Non-pigmented ciliary epithelial cell (primary cell): ENCODE data around the gene GRM8.

Experiments
- DNase-seq: peaks from one replicate; pipeline ENCODE4 v3.0.0-alpha.2; 2010; ENCODE audit warnings: low read depth

Gene GRM8

GRCh38 chr7:127252778-127253280 lies at the start of gene GRM8:
GRM8 (minus strand) TSS chr7:127252941.
- no peak for DNase-seq

DNA sequence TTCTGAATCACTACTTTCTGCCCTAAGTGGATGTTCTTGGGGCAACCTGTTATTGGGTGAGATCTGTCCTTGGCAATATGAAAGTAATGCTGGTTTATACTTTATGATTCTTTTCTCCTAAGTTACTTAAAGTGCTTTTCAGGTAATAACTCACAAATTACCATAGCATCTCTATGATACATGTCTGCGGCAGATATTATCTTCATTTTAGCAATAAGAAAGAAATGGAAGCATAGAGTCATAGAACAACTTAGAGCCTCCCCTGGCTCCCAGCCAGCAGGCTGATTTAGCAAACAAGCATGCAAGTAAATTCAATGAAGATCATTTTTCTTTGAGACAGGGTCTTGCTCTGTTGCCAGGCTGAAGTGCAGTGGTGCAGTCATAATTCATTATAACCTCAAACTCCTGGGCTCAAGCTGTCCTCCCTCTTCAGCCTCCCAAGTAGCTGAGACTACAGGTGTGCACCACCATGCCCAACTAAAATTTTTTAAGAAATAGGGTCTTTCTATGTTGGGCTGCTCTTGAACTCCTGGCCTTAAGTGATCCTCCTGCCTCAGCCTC lies 38.1 kb upstream of the GRM8 start:
- no peak for DNase-seq

DNA sequence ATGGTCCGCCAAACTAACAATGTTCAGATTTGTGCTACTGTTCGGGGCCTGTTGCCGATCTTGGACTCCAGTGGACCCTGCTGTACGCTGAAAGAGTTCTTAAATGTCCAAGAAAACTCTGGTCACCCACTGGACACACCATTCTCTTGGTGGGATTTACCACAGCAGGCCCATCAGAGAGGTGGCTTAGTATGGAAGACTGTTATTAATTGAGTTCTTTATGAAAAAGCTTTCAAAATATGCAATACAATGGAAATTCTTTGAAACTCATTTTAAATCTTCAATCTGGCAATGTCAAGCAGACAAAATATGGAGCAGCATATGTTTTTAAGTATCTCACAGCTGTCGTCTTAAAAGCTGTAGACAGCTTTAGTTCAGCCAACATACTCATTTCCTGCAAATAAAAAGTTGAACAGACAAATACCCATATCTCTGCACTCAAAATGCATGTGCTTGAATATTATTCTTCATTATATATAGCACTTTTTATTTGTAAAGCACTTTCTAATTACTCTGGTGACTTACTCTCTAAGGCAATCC lies 37.4 kb upstream of the GRM8 start:
- no peak for DNase-seq

- DNase-seq: no peak
Measured at GRCh38 chr7:127287133-127287532, 34.4 kb upstream of the GRM8 start.

DNA sequence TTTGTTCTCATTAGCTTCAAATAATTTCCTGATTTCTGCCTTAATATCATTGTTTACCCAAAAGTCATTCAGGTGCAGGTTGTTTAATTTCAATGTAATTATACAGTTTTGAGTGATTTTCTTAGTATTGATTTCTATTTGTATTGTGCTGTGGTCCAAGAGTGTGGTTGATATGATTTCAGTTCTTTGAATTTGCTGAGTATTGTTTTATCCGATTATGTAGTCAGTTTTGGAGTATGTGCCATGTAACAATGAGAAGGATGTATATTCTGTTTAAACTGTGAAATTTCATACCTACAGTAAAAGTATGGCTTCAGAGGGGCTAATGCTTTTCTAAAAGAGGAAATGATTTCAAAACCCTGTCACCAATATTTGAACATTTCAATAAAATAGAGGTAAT lies 17.4 kb upstream of the GRM8 start:
- DNase-seq: no peak

GRCh38 chr7:127266047-127266446 lies 13.3 kb upstream of the GRM8 start:
- no peak for DNase-seq

DNA sequence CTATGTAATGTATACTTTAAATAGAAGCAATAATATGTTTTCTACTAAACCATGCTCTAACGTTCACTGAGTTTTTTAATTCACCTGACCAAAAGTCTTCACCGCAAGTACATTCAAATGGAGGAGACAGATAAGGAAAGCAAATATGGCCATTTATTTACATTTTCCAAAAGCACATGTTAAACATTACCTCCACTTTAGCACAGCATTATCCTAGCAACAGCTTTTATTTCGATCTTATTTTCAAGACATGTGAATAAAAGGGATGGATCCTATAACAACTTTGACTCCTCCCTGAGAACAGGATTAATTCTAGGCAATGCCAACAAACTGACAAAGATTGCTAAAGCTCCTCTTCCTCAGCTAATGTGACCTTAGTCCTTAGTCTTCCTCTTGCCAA lies 11.5 kb upstream of the GRM8 start:
- no peak for DNase-seq

DNA sequence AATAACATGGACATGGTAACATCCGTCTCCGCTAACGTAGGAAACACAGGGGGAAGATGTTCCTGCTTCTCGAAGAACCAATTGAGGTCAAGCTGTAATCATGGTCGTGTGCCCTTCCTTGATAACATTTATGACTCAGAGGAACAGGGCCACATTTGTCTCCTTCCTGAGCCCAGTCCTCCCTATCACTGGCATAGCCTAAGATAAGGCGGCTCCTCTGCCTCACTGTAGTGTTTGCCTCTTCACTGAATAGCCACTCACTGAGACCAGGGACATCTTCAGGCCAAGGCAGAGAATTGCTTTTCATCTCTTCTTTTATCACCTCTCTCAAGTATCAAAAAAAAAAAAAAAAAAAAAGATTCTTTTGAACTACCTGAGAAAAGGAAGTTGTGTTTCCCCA lies 5.4 kb upstream of the GRM8 start:
- no peak for DNase-seq

GRCh38 chr7:127257086-127257485 lies 4.3 kb upstream of the GRM8 start:
- DNase-seq: no peak

DNA sequence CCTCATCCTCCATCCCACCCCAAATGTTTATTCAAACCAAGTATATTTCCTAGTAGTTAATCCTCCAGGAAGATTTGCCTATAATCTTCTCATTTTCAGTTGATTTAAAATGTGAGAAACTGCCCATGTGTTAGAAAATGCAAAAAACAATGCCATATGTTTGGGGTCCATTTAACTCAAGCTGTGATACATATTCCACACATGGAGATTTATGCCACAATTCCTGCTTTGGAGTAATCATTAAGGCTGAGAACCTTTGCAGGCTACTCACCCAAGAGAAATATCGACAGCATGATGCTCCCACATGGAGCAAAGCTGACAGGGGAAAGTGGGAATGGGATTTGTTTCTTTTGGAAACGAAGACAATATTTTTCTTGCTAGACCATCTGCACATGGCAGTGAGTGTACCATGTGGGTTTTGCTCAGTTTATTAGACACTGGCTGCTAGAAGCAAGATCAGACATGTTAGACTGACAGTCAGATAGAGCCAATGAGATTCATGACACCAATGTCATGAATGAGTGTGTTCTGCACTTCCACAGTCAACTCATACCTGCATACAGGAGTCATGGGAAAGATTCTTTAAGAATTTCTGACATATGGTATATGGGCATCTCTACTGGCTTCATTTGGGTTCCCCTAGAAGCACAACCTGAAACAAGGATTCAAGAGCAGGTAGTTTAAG lies 3.4 kb upstream of the GRM8 start:
- DNase-seq: no peak

- no peak for DNase-seq
Measured at GRCh38 chr7:127254163-127254684, 1.5 kb upstream of the GRM8 start.

- DNase-seq: no peak
Measured at GRCh38 chr7:127253281-127254162, 781 bp upstream of the GRM8 start.

DNA sequence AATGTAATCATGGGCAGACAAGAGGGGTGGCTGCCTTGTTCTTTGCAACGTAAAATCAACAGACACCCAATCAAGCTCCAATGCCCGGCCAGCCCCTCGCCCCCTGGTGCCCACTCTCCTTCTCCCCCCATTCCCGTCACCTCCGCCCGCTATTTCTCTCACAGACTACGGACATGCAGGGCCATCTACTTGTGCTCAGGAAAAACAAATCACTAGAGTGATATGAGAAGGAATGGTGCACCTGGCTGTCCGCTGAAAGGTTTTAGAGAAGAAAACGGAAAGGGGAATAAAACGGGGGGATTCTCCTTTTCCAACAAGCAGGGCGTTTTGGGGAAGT lies 396 bp downstream of the GRM8 start:
- DNase-seq: no peak

DNA sequence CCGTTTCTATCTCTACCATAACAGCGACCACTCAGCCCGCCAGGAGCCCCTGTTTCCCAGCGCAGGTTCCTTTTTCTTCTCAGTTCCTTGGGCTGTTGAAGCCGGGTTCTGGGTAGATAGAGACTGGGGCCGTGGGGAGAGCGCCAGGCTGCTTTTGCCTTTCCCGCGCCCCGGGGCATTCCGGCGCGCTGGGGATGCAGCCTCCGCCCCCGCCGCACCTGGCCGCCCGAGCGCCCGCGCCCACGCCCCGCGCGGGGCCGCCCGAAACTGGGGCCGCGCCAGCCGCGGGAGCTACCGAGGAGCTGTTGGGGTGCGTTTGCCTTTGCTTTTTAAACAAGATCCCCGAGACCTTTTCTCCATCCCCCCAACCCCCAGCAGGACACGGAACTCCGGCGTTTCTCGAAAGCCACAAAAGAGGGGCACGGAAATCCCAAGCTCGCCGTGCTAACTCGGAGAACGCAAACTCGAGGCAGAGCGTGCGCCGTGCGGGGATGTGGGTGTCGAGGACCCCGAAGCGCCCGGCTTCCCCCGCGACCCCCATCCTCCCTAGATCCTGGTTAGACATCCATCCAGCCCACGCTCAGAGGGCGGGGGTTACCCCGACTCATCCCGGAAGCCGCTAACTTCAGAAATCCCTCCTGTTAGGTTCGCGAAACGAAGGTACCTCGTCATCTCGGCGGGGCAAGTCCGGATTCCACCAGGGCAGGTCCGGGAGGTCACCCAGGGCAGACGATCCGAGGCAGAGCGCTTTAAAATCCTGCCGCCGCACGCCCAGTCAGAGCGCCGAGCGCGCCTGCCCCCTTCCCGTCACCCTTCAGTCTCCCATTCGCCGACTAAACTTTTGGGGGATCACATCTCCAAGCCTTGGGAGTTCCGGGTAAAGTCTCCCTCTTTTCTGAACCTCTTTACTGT lies 1.0 kb downstream of the GRM8 start:
- no peak for DNase-seq

DNA sequence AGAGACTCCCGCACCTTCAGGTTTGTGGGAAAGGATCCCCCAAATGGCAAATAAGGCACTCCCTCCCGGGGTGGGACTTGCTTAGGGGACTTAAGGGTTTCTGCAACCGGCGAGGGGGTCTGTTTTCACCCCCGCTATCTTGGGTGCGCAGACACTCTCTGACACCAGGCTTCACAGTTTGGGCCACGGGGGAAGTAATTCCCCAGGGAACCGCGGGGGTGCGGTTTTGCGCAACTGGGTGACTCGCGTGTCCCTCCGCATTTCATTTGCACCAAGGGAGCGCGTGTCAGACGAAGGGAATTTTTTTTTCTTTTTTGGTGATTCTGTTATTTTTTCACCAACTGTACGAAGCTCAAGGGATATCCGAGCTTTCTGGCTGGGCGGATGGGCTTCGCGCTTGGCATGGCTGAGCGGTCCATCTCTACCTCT lies 1.7 kb downstream of the GRM8 start:
- no peak for DNase-seq

DNA sequence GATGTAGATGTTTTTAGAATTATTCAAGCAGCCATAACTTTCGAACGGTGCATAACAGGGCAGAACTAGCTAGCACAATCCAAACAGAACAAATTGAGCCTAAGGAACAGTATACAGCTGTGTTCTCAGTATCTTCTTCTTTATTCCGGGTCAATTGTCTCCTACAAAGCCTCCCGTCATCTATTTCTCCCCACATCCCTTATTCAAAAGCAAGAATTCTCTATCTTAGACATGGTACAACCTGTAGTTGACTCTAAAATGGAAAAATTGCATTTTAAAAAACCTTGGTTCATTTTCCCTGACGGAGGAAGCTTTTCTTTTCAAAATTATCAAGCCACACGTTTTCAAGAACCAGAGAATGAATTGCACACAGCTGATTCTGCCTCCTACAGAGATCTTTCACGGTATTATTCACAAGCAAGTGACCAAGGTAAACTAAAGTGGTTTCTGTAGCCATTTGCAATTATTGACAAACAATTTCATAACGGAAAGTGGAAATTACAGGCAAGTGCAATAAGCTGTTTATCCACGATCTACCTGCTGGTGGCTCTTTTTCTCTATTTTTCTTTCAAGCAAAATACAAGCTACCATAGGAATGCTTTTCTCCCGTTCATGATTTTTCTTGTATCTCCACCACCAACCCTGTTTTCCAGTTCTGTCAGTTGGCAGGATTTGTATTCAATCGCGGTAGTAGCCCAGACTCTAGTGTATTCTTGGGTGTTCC lies 2.3 kb downstream of the GRM8 start:
- no peak for DNase-seq

- no peak for DNase-seq
Measured at GRCh38 chr7:127245607-127246006, 7.1 kb downstream of the GRM8 start.

GRCh38 chr7:127245002-127245401 lies 7.7 kb downstream of the GRM8 start:
- no peak for DNase-seq

GRCh38 chr7:127239814-127240213 lies 12.9 kb downstream of the GRM8 start:
- DNase-seq: no peak

- DNase-seq: no peak
Measured at GRCh38 chr7:127233630-127234029, 19.1 kb downstream of the GRM8 start.

DNA sequence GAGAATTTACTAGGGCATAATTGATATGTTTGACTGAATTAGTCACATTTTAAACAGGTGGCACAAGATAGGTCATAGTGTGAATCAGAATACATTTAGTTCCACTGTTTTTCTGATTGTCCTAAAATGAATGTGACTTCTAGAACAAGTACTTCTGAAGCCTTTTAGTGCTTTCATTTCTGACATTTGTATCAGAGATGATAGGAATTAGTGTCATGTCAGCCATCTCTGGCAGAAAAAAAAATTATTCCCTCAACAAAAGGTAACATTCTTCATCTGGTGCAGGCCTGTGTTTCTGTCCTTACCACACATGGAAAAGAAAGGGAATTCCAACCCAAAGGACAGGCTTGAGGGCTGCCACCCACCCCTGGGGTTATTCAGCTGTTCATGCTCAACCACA lies 21.3 kb downstream of the GRM8 start:
- no peak for DNase-seq
